BJ (cell line): ENCODE data around the gene GSDME. TPM values are rescaled to one million over a fixed set of nuclear protein-coding genes. Genes with fewer than 3 reads are reported as not detected.
"Not testable (repeated sequence)": the region's sequence is repeated elsewhere in the genome, so short reads cannot be mapped to it uniquely, and the experiment has no call there.

ENCODE experiments used
- CTCF ChIA-PET: fragments of 350-600 bp; formaldehyde crosslinking; extraction: SDS; loops from one replicate; lab custom pipeline; 2021; ENCODE audit warnings: antibody characterized with exemption, inconsistent platforms; lab: Yijun Ruan, JAX
- POLR2A ChIA-PET: fragments of 300-600 bp; sonication (Branson Sonifier 250); formaldehyde crosslinking; extraction: SDS; loops from one replicate; lab custom pipeline; 2021; ENCODE audit warnings: antibody characterized with exemption; lab: Charles Lee
- DNase-seq: peaks from one replicate; pipeline ENCODE4 v3.0.0-alpha.2; 2011; ENCODE audit warnings: low read depth
- H3K27me3 ChIP-seq: 2 replicates; pipeline ENCODE4 v1.6.0; 2011; ENCODE audit warnings: low read length; ENCODE audit not compliant: control insufficient read depth, insufficient read depth
- H3K36me3 ChIP-seq: 2 replicates; pipeline ENCODE4 v1.5.1; 2011; ENCODE audit warnings: low read length; ENCODE audit not compliant: control insufficient read depth, insufficient read depth
- H3K4me3 ChIP-seq: 2 replicates; pipeline ENCODE4 v1.5.1; 2011; ENCODE audit warnings: low read depth, mild to moderate bottlenecking, control low read depth, low read length
- CTCF ChIP-seq: IDR thresholded peaks from 2 replicates; pipeline ENCODE4 v1.5.1; 2011; ENCODE audit warnings: low read depth, mild to moderate bottlenecking, control low read depth, inconsistent platforms, low read length, moderate library complexity; ENCODE audit not compliant: insufficient read depth
- polyA plus RNA-seq: library from polyadenylated mRNA; depleted of rRNA; stranded (reverse); fragments of >200 nt; gene quantifications from 2 replicates; pipeline ENCODE4 v1.2.3, GENCODE V29; 2011

GSDME gene
- polyA plus RNA-seq, 1 experiment, result 44.3 TPM

GRCh38 chr7:24738577-24738976 is 18.7 kb downstream of the GSDME start:
- TF ChIP-seq CTCF, result no peak
- POLR2A ChIA-PET, result no interaction called here
- peaks cover 1% of the 10 kb centered on the region; the same call in 1 of the 2 replicates for H3K36me3 ChIP-seq
- H3K4me3 ChIP-seq, result no peak overlapping the region
- no peaks in the 10 kb centered on the region for H3K27me3 ChIP-seq
- CTCF ChIA-PET, result interaction anchor here (1.1 kb wide), 1 partner anchor 355 kb away, joined by 3 read pairs; no protein-coding TSS in a partner anchor
- no peak for DNase-seq

GRCh38 chr7:24737281-24737680 is 20.0 kb downstream of the GSDME start:
- Histone ChIP-seq H3K4me3 (no peak overlapping the region), H3K27me3 (no peaks in the 10 kb centered on the region), H3K36me3 (no peaks in the 10 kb centered on the region)
- DNase-seq, result no peak
- CTCF ChIA-PET, result no interaction called here
- POLR2A ChIA-PET, result no interaction called here
- TF ChIP-seq CTCF, result no peak

DNA sequence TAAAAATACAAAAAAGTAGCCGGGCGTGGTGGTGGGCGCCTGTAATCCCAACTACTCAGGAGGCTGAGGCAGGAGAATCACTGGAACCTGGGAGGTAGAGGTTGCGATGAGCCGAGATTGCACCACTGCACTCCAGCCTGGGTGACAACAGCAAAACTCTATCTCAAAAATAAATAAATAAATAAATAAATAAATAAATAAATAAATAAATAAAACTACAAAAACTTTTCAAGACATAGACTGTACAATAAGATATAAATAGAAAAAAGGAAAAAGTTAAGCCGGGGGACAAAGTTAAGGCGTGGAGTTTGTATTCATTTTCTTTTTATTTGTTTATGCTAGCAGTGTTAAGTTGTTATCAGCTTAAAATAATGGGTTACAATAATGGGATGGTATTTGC is 21.7 kb downstream of the GSDME start:
- H3K4me3 ChIP-seq, H3K27me3 ChIP-seq, POLR2A ChIA-PET, DNase-seq, H3K36me3 ChIP-seq: not testable (repeated sequence)
- CTCF ChIA-PET, result interaction anchor here (1.2 to 1.5 kb wide), 2 partner anchors 13 to 15 kb away, joined by 4 read pairs; no protein-coding TSS in a partner anchor

DNA sequence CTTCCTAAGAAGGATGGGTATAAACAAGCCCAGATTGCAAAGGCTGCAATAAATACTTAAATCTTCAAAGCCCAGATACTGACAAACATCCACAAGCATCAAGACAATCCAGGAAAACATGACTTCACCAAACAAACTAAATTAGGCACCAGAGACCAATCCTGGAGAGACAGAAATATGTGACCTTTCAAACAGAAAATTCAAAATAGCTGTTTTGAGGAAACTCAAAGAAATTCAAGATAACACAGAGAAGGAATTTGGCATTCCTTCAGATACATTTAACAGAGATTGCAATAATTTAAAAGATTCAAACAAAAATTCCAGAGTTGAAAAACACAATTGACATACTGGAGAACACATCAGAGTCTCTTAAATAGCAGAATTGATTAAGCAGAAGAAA is 23.0 kb downstream of the GSDME start:
- Histone ChIP-seq H3K27me3 (no peaks in the 10 kb centered on the region), H3K36me3 (no peaks in the 10 kb centered on the region), H3K4me3 (no peak overlapping the region)
- CTCF ChIA-PET, result interaction anchor here (1.2 to 1.5 kb wide), 2 partner anchors 11 to 16 kb away, joined by 4 read pairs; no protein-coding TSS in a partner anchor
- no peak for DNase-seq
- TF ChIP-seq CTCF, result no peak
- POLR2A ChIA-PET, result no interaction called here

GRCh38 chr7:24733414-24734060 is 23.7 kb downstream of the GSDME start:
- TF ChIP-seq CTCF, result no peak
- ChIA-PET CTCF (interaction anchor here (1.0 to 1.4 kb wide), 3 partner anchors 9 to 18 kb away, joined by 3 to 7 read pairs (median 3); no protein-coding TSS in a partner anchor), POLR2A (no interaction called here)
- no peaks in the 10 kb centered on the region for H3K36me3 ChIP-seq
- no peaks in the 10 kb centered on the region for H3K27me3 ChIP-seq
- no peak for DNase-seq
- no peak overlapping the region for H3K4me3 ChIP-seq
